Uterus (tissue), 4 donors: ENCODE measurements around the gene RAPGEF5. TPM values are rescaled to one million over a fixed set of nuclear protein-coding genes. Genes with fewer than 3 reads are reported as not detected.

Experiments
- DNase-seq, 2 donors: peaks; one replicate each; pipeline ENCODE4 v3.0.0-alpha.2; 2019 to 2020
- H3K27ac ChIP-seq, 2 donors: fragments of 200-600 bp; sonication (generic); 1 replicate in 1 of 2; 2 replicates in 1 of 2; pipeline ENCODE4 v1.5.1; 2016 to 2018
- H3K27me3 ChIP-seq, 2 donors: fragments of 200-600 bp; sonication (generic); one replicate each; pipeline ENCODE4 v1.5.1; 2018 to 2019; ENCODE audit warnings: control low read depth in 1 of 2
- H3K36me3 ChIP-seq, 2 donors: fragments of 200-600 bp; sonication (generic); one replicate each; pipeline ENCODE4 v1.5.1; 2019; ENCODE audit warnings: control low read depth in 1 of 2
- H3K4me1 ChIP-seq, 2 donors: fragments of 200-600 bp; sonication (generic); one replicate each; pipeline ENCODE4 v1.5.1; 2018 to 2019; ENCODE audit warnings: control low read depth in 1 of 2
- H3K4me3 ChIP-seq, 2 donors: fragments of 200-600 bp; sonication (generic); 1 replicate in 1 of 2; 2 replicates in 1 of 2; pipeline ENCODE4 v1.5.1; 2018 to 2019; ENCODE audit warnings: mild to moderate bottlenecking in 1 of 2
- H3K9me3 ChIP-seq, 2 donors: fragments of 200-600 bp; sonication (generic); one replicate each; pipeline ENCODE4 v1.5.1; 2019; ENCODE audit warnings: control low read depth in 1 of 2
- POLR2A ChIP-seq, 2 donors: fragments of 450-650 bp; IDR thresholded peaks; one replicate each; pipeline ENCODE4 v1.6.1; 2016; ENCODE audit warnings: antibody characterized with exemption in 2 of 2, mild to moderate bottlenecking in 1 of 2, moderate library complexity in 1 of 2
- intact Hi-C: fragments of 100-400 bp; cut with DNase I; formaldehyde crosslinking; loops from one replicate; pipeline ENCODE4 v1.15.1; 2023; ENCODE audit warnings: low total_unique reads
- total RNA-seq, 4 donors: library from RNA; depleted of rRNA in 3 of 4; stranded (reverse); fragments of >200 nt in 3 of 4; gene quantifications; one replicate each; pipeline versions ENCODE4 v1.1.0 to v1.2.4, GENCODE V29; 2014 to 2023
- TF ChIP-seq, protein P1 (sequence below), 4 experiments: fragments of 200-600 bp in 2 of 4; fragments of 450-650 bp in 2 of 4; sonication (generic) in 2 of 4; IDR thresholded peaks; one replicate each; pipeline ENCODE4 v1.5.1; 2016 to 2019; ENCODE audit warnings: antibody characterized with exemption in 4 of 4, mild to moderate bottlenecking in 2 of 4, moderate library complexity in 1 of 4
- donor health status: DM: yes; HTN: yes; CAD: no.

Gene RAPGEF5
- total RNA-seq, 4 donors from 2014 or later: 44.7 to 124 (median 55.1) TPM

DNA sequence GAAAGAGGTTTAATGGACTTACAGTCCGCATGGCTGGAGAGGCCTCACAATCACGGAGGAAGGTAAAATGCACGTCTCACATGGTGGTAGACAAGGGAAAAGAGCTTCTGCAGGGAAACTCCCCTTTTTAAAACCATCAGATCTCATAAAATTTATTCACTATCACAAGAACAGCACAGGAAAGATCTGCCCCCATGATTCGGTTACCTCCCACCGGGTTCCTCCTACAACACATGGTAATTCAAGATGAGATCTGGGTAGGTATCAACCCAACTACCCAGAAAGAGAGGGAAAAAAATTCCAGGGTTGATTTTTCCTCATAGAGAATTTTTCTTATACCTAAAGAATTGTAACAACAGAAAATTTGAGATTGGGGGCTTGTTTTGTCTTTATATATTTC is 13.9 kb downstream of the RAPGEF5 start:
- DNase-seq: no peak
- no peaks in the 10 kb centered on the region for H3K27me3 ChIP-seq
- intact Hi-C loops: no loop called here
- no peaks in the 10 kb centered on the region for H3K4me1 ChIP-seq
- H3K4me3 ChIP-seq: no peak overlapping the region
- H3K27ac ChIP-seq: no peak overlapping the region
- H3K9me3 ChIP-seq: no peaks in the 10 kb centered on the region
- no peaks in the 10 kb centered on the region for H3K36me3 ChIP-seq
- no peak for TF ChIP-seq POLR2A (IDR thresholded peaks at IDR 0.05)
- TF ChIP-seq, protein P1, sequence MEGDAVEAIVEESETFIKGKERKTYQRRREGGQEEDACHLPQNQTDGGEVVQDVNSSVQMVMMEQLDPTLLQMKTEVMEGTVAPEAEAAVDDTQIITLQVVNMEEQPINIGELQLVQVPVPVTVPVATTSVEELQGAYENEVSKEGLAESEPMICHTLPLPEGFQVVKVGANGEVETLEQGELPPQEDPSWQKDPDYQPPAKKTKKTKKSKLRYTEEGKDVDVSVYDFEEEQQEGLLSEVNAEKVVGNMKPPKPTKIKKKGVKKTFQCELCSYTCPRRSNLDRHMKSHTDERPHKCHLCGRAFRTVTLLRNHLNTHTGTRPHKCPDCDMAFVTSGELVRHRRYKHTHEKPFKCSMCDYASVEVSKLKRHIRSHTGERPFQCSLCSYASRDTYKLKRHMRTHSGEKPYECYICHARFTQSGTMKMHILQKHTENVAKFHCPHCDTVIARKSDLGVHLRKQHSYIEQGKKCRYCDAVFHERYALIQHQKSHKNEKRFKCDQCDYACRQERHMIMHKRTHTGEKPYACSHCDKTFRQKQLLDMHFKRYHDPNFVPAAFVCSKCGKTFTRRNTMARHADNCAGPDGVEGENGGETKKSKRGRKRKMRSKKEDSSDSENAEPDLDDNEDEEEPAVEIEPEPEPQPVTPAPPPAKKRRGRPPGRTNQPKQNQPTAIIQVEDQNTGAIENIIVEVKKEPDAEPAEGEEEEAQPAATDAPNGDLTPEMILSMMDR (IDR thresholded peaks at IDR 0.05): no peak

DNA sequence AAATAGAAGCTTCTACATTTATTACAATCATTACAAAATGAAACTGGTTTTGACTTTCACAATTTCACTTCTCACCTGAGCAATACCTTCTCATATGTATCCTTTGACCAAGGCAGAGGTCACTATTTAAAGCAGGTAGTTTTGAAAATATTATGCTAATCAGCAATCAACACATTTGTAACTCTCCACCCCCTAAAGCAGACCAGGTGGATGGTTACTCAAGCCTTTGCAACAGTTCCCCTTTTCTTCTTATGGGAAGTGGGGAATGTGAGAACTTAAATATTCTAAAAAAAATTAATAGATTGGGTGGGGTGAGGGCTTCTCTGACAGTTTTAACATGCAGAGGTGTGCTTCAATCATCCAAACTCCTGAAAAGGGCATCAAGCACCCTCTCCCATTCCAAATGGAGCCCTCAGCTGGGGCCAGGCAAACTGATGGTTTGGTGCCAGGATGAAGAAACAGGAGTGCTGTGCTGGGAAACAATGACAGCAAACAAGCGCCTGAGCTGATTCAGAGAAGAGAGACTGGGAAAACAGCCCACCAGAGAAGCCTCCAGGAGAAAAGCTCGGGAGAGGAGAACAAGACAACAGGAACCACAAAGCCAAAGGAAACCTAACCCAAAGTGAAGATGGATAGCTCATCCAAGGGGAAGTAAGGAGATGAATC is 17.1 kb downstream of the RAPGEF5 start:
- Histone ChIP-seq H3K27me3 (no peaks in the 10 kb centered on the region), H3K36me3 (no peaks in the 10 kb centered on the region), H3K4me3 (no peak overlapping the region), H3K9me3 (no peaks in the 10 kb centered on the region), H3K27ac (no peak overlapping the region), H3K4me1 (no peaks in the 10 kb centered on the region)
- TF ChIP-seq POLR2A (IDR thresholded peaks at IDR 0.05): no peak
- TF ChIP-seq, protein P1 (IDR thresholded peaks at IDR 0.05): no peak
- intact Hi-C loops: no loop called here
- DNase-seq: no peak

DNA sequence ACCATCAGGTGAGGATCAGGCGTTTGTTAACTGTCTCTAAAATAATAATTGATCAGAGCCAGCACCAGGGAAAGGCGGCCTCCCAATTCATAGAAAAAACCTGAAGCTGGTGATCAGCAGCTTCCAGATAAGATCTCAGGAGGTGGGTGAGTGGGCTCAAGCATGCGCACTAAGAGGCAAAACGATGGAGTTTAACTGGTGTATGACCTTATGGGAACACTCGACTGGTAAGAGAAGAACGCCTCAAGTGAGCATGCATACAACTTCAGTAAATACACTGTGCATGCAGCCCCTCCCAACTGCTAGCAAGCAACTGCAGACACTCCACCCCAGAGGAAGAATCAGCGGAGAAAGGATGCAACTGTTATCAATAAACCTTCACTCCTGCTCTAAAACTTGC is 18.1 kb downstream of the RAPGEF5 start:
- TF ChIP-seq, protein P1 (IDR thresholded peaks at IDR 0.05): no peak
- no peak for TF ChIP-seq POLR2A (IDR thresholded peaks at IDR 0.05)
- intact Hi-C loops: no loop called here
- H3K9me3 ChIP-seq: no peaks in the 10 kb centered on the region
- no peak for DNase-seq
- no peaks in the 10 kb centered on the region for H3K36me3 ChIP-seq
- H3K4me1 ChIP-seq: no peaks in the 10 kb centered on the region
- H3K4me3 ChIP-seq: no peak overlapping the region
- no peaks in the 10 kb centered on the region for H3K27me3 ChIP-seq
- no peak overlapping the region for H3K27ac ChIP-seq

DNA sequence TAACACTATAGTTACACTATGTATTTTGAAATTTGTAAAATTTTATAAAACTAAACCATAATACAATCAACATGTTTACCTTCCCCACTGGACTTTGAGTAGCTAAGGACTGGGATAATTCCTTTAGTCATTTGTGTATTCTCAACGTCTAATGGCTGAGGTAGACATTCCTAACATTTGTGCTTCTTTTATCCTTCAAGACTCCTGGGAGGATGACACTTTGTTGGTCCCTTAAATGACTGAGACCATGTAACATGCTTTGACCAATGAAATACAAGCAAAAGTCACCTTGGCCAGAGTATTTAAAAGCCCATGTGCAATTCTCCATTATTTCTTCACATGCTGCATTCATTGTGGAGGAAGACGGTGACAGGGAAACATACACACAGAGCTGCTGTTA is 18.5 kb downstream of the RAPGEF5 start:
- no peaks in the 10 kb centered on the region for H3K36me3 ChIP-seq
- H3K27me3 ChIP-seq: no peaks in the 10 kb centered on the region
- no peaks in the 10 kb centered on the region for H3K9me3 ChIP-seq
- intact Hi-C loops: no loop called here
- H3K4me3 ChIP-seq: no peak overlapping the region
- DNase-seq: no peak
- H3K4me1 ChIP-seq: no peaks in the 10 kb centered on the region
- no peak overlapping the region for H3K27ac ChIP-seq
- no peak for TF ChIP-seq POLR2A (IDR thresholded peaks at IDR 0.05)
- TF ChIP-seq, protein P1 (IDR thresholded peaks at IDR 0.05): no peak

DNA sequence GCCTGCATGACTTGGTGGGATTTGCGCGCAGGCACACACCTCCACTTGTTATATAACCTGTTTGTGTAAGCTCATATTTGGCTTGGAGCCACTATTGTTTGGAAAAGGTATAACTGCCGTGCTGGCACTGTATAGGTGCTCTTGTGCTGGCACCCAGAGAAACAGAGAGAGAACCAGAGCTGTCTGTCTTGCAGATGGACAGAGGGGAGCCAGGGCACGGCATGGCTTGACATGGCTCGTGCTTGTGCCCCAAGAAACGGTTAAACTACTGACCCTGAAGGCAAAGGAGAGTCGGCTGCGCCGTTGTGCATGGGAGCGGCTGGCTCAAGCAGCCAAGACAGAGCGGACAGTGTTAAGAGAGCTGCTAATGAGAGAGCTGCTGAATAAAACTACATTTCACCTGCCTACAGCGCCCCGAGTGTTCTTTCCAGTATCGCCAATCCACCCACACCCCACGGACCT is 23.2 kb downstream of the RAPGEF5 start:
- no peaks in the 10 kb centered on the region for H3K36me3 ChIP-seq
- DNase-seq: no peak
- H3K27ac ChIP-seq: no peak overlapping the region
- H3K4me1 ChIP-seq: no peaks in the 10 kb centered on the region
- no peaks in the 10 kb centered on the region for H3K27me3 ChIP-seq
- H3K4me3 ChIP-seq: no peak overlapping the region
- H3K9me3 ChIP-seq: no peaks in the 10 kb centered on the region
- no peak for TF ChIP-seq POLR2A (IDR thresholded peaks at IDR 0.05)
- TF ChIP-seq, protein P1 (IDR thresholded peaks at IDR 0.05): no peak
- intact Hi-C loops: no loop called here
